D721Med (cell line): ENCODE data around the gene TKTL1.

Experiments
- DNase-seq: peaks from one replicate; pipeline ENCODE4 v3.0.0; 2011; ENCODE audit warnings: low spot score; ENCODE audit not compliant: insufficient read length
- FAIRE-seq: peaks from 2 replicates; lab custom pipeline; 2011; peaks lifted over from hg19 to GRCh38; lab: Jason Lieb, UNC
- TF ChIP-seq, protein P1 (sequence below): IDR thresholded peaks from 2 replicates; pipeline ENCODE4 v1.5.1; 2012; ENCODE audit warnings: mild to moderate bottlenecking, control low read depth; ENCODE audit not compliant: insufficient read depth; ENCODE audit errors: missing control alignments

Gene TKTL1

DNA sequence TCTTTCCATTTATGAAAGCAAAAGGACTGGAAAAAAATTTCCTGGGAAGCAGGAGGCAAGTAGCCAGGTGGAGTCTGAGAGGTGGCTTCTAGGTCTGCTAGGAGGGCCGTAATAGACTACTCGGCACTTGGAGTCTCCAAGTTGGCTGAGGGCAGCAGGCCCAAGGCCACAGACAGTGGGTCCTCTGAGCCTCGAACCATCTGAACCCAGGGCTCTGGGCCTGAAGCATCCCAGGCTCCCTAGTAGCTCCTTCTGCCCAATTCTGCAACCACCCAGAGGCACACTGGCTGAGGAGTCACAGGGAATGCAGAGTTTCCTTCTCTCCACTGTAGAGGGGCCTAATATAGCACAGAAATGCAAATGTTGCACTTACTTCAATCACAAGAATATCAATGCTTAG lies 19.8 kb downstream of the TKTL1 start:
- TF ChIP-seq, protein P1, sequence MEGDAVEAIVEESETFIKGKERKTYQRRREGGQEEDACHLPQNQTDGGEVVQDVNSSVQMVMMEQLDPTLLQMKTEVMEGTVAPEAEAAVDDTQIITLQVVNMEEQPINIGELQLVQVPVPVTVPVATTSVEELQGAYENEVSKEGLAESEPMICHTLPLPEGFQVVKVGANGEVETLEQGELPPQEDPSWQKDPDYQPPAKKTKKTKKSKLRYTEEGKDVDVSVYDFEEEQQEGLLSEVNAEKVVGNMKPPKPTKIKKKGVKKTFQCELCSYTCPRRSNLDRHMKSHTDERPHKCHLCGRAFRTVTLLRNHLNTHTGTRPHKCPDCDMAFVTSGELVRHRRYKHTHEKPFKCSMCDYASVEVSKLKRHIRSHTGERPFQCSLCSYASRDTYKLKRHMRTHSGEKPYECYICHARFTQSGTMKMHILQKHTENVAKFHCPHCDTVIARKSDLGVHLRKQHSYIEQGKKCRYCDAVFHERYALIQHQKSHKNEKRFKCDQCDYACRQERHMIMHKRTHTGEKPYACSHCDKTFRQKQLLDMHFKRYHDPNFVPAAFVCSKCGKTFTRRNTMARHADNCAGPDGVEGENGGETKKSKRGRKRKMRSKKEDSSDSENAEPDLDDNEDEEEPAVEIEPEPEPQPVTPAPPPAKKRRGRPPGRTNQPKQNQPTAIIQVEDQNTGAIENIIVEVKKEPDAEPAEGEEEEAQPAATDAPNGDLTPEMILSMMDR: no peak
- FAIRE-seq (no peak), DNase-seq (no peak)

DNA sequence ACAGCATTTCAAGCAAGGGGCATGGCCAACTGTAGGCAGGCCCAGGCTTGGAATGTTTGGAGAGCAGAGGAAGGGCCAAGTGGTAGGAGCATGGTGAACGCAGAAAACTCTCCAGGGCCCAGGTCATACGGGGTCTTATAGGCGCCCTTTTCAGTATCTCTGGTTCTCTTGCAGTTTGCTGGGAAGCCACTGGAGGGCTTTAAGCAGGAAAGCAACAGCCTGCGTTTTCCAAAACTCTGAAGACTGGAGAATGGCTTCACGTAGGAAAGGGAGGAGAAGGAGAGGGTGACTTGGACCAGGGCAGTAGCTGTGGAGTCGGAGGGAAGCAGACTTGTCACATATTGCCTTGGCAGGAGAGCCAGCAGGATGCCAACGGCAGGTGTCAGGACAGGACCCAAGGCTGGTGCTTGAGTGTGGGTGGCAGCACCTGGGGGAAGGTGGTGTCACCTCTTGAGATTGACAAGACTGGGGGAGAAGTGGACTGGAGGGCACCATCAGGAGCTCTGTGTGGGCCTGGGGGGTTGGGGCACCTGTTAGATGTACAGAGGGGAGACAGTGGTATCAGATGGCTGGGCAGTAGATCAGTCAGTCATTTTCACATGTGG lies 21.9 kb downstream of the TKTL1 start:
- no peak for DNase-seq
- TF ChIP-seq, protein P1: peak; percentile 22
- no peak for FAIRE-seq

DNA sequence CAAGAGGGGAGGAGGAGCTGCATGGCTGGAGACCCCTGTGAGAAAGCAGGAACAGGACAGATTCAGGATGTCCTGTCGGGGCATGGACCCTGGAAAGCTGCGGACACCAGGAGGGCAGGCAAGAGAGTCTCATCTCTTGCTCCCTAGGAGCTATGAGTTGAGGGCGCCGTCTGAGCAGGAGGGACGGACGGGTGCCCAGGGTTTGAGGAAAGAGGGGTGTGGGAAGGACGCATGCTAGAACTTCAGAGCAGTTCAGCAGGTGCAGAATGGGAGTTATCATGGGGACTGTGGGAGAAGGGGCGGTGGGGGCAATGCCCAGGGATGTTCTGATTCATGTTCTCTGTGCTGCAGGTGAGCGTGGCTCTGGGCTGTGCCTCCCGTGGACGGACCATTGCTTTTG lies 24.8 kb downstream of the TKTL1 start:
- TF ChIP-seq, protein P1: no peak
- FAIRE-seq (no peak), DNase-seq (no peak)

DNA sequence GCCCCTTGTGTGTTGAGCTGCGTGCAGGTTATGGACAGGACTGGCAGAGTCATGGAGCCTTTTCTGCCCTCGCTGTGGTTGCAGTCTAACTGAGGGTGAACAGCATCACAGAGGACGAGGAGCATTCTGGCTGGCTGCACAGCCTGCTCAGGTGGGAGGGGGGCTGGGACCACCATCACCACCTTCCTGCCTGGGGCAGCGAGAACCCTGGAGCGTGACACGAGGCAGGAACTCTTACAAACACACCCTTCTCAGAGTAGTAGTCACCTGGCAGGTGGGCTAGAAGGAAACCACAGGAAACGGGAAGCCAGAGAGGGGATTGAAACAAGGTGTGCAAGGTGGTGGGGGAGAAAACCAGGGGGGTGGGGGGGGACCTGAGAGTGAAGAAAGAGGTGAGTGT lies 25.6 kb downstream of the TKTL1 start:
- FAIRE-seq (no peak), DNase-seq (no peak)
- TF ChIP-seq, protein P1: no peak

DNA sequence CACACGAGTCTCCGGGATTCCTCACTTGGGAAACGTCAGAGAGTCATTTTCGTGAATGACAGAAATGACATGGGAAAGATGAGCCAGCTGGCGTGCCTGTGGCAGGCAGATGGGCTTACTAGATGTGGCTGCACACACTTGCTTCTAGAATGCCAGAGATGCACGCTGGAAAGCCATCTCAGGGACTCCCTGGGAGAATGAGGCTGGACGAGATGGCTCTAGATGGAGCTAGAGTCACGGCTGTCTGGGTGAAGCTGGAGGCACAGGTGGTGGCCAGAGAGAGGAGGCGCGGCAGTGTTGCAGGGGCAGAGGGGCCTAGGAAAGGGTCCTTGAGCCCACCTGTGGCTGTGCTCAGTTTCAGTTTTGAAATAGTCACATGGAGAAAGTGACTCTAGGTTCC lies 26.0 kb downstream of the TKTL1 start:
- no peak for DNase-seq
- no peak for FAIRE-seq
- TF ChIP-seq, protein P1: no peak

DNA sequence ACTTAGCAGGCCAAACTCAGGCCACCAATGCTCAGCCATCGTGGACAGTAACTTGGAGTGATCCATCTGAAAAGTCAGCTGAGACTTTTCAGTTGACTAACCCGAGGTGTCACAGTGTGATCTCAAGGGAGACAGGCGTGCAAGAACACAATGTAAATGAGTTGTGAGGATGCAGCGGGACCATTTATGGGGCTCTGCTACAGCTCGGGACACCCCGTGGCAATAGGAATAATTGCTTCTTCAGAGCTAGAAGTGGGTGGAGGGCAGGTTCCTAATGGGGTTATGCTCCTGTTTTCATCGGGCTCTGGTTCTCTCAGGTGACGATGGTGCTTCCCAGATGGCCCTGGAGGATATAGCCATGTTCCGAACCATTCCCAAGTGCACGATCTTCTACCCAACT lies 27.3 kb downstream of the TKTL1 start:
- TF ChIP-seq, protein P1: no peak
- DNase-seq (no peak), FAIRE-seq (no peak)

DNA sequence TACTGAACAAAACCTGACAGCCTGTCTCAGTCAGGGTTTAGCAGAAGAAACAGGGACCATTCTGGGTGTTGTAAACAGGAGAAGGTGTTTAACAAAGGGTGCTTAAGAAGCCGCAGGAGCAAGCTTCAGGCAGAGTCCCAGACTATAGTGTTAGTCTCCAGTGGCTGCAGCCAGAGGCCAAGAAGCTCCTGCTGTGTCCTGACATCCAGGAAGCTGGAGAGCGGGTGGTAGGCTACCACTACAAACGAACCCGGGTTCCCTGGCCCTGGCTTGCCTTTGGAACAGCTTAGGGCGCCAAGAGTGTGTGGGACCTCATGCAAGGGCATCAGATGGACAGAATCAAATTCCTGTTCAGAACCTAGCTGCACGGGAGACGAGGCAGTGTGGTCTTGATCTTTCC lies 27.9 kb downstream of the TKTL1 start:
- no peak for DNase-seq
- no peak for FAIRE-seq
- TF ChIP-seq, protein P1: no peak
